Hepatocyte (in vitro differentiated cells): Measurements from ENCODE around the gene KCTD11.

Experiments
- EZH2 ChIP-seq: fragments of 200-600 bp; sonication (generic); IDR thresholded peaks from 2 replicates; pipeline ENCODE4 v1.6.1; 2016; ENCODE audit warnings: antibody characterized with exemption, mild to moderate bottlenecking, borderline replicate concordance
- TF ChIP-seq, protein P1 (sequence below): fragments of 200-600 bp; sonication (generic); IDR thresholded peaks from 2 replicates; pipeline ENCODE4 v1.5.1; 2016; ENCODE audit warnings: antibody characterized with exemption, mild to moderate bottlenecking; ENCODE audit not compliant: poor library complexity

DNA sequence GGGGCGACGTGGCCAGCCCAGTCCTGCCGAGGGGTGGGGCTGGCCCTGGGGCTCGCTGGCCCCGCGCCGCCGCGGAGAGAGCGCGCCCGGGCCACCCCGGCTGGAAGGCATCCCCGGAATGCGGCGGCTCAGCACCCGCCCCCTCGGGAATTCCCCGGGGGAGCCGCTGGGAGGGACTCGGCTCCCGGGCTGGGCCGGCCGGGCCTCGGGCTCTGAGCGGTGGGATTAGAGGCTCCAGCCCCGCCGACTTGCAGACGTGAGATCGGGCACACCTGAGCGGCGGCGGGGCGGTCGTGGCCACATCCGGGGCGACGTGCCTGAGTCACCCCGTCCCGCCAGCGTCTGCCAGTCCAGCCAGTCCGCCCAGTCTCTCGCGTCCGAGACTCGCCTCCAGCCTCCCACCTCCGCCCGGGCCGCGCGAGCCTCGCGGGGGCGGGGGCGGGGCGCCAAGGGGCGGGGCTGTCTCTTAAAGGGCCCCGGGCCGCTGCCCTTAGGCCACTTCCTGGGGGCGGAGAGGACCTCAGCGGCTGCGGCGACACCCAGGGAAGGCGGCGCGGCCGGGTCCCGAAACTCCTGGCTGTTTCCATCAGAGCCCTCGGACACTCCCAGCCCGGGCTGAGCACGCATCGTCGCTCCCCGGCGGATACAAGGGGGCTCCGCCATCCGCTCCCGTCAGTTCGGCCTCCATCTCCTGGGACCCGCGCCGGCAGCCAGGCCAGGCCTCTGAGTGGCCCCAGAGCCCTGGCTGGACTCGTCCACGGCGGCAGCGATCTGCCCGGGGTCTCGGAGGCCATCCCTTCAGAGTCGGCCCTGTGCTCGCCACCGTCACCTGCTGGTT lies at the start of gene KCTD11:
- TF ChIP-seq, protein P1, sequence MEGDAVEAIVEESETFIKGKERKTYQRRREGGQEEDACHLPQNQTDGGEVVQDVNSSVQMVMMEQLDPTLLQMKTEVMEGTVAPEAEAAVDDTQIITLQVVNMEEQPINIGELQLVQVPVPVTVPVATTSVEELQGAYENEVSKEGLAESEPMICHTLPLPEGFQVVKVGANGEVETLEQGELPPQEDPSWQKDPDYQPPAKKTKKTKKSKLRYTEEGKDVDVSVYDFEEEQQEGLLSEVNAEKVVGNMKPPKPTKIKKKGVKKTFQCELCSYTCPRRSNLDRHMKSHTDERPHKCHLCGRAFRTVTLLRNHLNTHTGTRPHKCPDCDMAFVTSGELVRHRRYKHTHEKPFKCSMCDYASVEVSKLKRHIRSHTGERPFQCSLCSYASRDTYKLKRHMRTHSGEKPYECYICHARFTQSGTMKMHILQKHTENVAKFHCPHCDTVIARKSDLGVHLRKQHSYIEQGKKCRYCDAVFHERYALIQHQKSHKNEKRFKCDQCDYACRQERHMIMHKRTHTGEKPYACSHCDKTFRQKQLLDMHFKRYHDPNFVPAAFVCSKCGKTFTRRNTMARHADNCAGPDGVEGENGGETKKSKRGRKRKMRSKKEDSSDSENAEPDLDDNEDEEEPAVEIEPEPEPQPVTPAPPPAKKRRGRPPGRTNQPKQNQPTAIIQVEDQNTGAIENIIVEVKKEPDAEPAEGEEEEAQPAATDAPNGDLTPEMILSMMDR, result no peak
- no peak for TF ChIP-seq EZH2
